A673 (cell line): ENCODE data around the gene USH1C.

Source experiments
- EZH2 ChIP-seq: fragments of 200-600 bp; sonication (generic); IDR thresholded peaks from 2 replicates; pipeline ENCODE4 v1.6.1; 2017; ENCODE audit warnings: borderline replicate concordance, low read depth, mild to moderate bottlenecking, mixed read lengths, antibody characterized with exemption, low read length; ENCODE audit not compliant: poor library complexity, severe bottlenecking
- TF ChIP-seq, protein P1 (sequence below): fragments of 300-800, 200-600 bp; sonication (generic); conservative IDR thresholded peaks from 2 replicates; pipeline ENCODE4 v1.5.1; 2017; ENCODE audit warnings: low read depth, mild to moderate bottlenecking, antibody characterized with exemption, low read length, moderate library complexity, mixed read lengths

DNA sequence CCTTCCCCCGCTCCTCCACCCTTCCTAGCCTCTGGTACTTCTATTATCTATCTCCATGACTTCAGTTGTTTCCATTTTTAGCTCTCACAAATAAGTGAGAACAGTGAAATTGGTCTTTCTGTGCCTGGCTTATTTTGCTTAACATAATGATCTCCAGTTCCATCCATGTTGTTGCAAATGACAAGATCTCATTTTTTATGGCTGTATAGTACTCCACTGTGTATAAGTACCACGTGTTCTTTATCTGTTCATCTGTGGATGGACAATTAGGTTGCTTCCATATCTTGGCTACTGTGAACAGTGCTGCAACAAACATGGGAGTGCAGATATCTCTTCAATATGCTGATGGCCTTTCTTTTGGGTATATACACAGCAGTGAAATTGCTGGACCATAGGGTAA is 60.7 kb downstream of the USH1C start:
- TF ChIP-seq, protein P1, sequence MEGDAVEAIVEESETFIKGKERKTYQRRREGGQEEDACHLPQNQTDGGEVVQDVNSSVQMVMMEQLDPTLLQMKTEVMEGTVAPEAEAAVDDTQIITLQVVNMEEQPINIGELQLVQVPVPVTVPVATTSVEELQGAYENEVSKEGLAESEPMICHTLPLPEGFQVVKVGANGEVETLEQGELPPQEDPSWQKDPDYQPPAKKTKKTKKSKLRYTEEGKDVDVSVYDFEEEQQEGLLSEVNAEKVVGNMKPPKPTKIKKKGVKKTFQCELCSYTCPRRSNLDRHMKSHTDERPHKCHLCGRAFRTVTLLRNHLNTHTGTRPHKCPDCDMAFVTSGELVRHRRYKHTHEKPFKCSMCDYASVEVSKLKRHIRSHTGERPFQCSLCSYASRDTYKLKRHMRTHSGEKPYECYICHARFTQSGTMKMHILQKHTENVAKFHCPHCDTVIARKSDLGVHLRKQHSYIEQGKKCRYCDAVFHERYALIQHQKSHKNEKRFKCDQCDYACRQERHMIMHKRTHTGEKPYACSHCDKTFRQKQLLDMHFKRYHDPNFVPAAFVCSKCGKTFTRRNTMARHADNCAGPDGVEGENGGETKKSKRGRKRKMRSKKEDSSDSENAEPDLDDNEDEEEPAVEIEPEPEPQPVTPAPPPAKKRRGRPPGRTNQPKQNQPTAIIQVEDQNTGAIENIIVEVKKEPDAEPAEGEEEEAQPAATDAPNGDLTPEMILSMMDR: no peak
- TF ChIP-seq EZH2: no peak
